Spinal cord (tissue), 10 donors: ENCODE results near the gene DHX36. TPM values are rescaled to one million over a fixed set of nuclear protein-coding genes. Genes with fewer than 3 reads are reported as not detected.

Experiments used
- DNase-seq, 6 donors: peaks; one replicate each; pipeline versions ENCODE4 v3.0.0 to v3.0.0-alpha.2; 2013 to 2015; ENCODE audit warnings: low spot score in 6 of 6, low read depth in 4 of 6
- H3K27ac ChIP-seq: one replicate; pipeline ENCODE4 v1.5.1; 2013; ENCODE audit warnings: low read depth, low read length, control low read depth
- H3K27me3 ChIP-seq: one replicate; pipeline ENCODE4 v1.6.1; 2013; ENCODE audit warnings: low read length; ENCODE audit not compliant: control insufficient read depth, insufficient read depth
- H3K36me3 ChIP-seq: one replicate; pipeline ENCODE4 v1.6.1; 2013; ENCODE audit warnings: low read length; ENCODE audit not compliant: control insufficient read depth, insufficient read depth
- H3K4me1 ChIP-seq: one replicate; pipeline ENCODE4 v1.6.1; 2013; ENCODE audit warnings: low read length; ENCODE audit not compliant: control insufficient read depth, insufficient read depth
- H3K4me3 ChIP-seq: one replicate; pipeline ENCODE4 v1.5.1; 2013; ENCODE audit warnings: low read depth, low read length, control low read depth
- H3K9me3 ChIP-seq: one replicate; pipeline ENCODE4 v1.6.1; 2013; ENCODE audit warnings: low read length; ENCODE audit not compliant: control insufficient read depth, insufficient read depth
- WGBS: methylation state at CpG from one replicate; pipeline ENCODE4 v1.1.5; 2013; ENCODE audit warnings: missing lambda C conversion rate; ENCODE audit not compliant: insufficient coverage; 5-methylcytosine and 5-hydroxymethylcytosine counted together
- long read RNA-seq, 4 donors: transcript quantifications; one replicate each; lab custom pipeline, GENCODE V29; 2026
- polyA plus RNA-seq, 2 donors: library from polyadenylated mRNA; unstranded; fragments of 120-200 nt; gene quantifications; one replicate each; pipeline ENCODE4 v1.2.1, GENCODE V29; 2013; ENCODE audit not compliant: insufficient read length in 2 of 2
- total RNA-seq, 2 donors: library from RNA; depleted of rRNA in 1 of 2; stranded (reverse); fragments of 120-200 nt in 1 of 2; fragments of >200 nt in 1 of 2; gene quantifications; one replicate each; pipeline versions ENCODE4 v1.2.3 to v1.2.4, GENCODE V29; 2013 to 2014
- donor health status: healthy.

The DHX36 gene
- total RNA-seq (100 to 1,000 TPM in 1 of 2 donors, 10 to 100 TPM in 1; 90.4 to 135 TPM), polyA plus RNA-seq (10 to 100 TPM; 70.2 to 71.4 TPM)
- long read RNA-seq, donor 1, full-length matches to known transcripts = 18 of 47 reads
- long read RNA-seq, donor 1, partial matches to known transcripts = 29 of 47 reads
- long read RNA-seq, donor 1, other reads (novel, unspliced or antisense) = 0 of 47 reads
- long read RNA-seq, donor 2, partial matches to known transcripts = 7 of 14 reads
- long read RNA-seq, donor 2, other reads (novel, unspliced or antisense) = 0 of 14 reads
- long read RNA-seq, donor 3, transcript DHX36-211 (3 exons, 833 nt) = major isoform, 13 of 29 reads
- long read RNA-seq, donor 3, partial matches to known transcripts = 13 of 29 reads
- long read RNA-seq, donor 3, other reads (novel, unspliced or antisense) = 0 of 29 reads
- long read RNA-seq, donor 4, transcript DHX36-203 (3 exons, 2,306 nt) = minor isoform, 7 of 38 reads
- long read RNA-seq, donor 4, transcript DHX36-211 (3 exons, 833 nt) = major isoform, 12 of 38 reads
- long read RNA-seq, donor 4, partial matches to known transcripts = 17 of 38 reads
- long read RNA-seq, donor 4, other reads (novel, unspliced or antisense) = 0 of 38 reads

- H3K9me3 ChIP-seq = no peaks in the 10 kb centered on the region
- H3K4me3 ChIP-seq = peak within 1 kb of the TSS; percentile 90
- no peaks in the 10 kb centered on the region for H3K36me3 ChIP-seq
- peak; percentile 82 to 99 (median 90) for DNase-seq
- H3K4me1 ChIP-seq = peaks cover 8% of the 10 kb centered on the region
- WGBS = 0% methylated on average over 41 of the region's 45 CpGs
- H3K27me3 ChIP-seq = no peaks in the 10 kb centered on the region
- peak within 1 kb of the TSS; percentile 95 for H3K27ac ChIP-seq
Measured at GRCh38 chr3:154323891-154324738, at the start of gene DHX36. TSS of gene DHX36 (minus strand) at chr3:154324487. CDS start at chr3:154324416, 71 bp downstream.

GRCh38 chr3:154367221-154367620 is 42.9 kb upstream of the DHX36 start:
- Histone ChIP-seq H3K4me1 (no peaks in the 10 kb centered on the region), H3K27ac (no peak overlapping the region), H3K4me3 (no peak overlapping the region), H3K9me3 (no peaks in the 10 kb centered on the region), H3K27me3 (no peaks in the 10 kb centered on the region), H3K36me3 (no peaks in the 10 kb centered on the region)
- peak in 1 of 6 donors; percentile 19 for DNase-seq
- 40% methylated on average over 2 of the region's 3 CpGs for WGBS

- Histone ChIP-seq H3K36me3 (no peaks in the 10 kb centered on the region), H3K9me3 (no peaks in the 10 kb centered on the region), H3K4me1 (no peaks in the 10 kb centered on the region), H3K4me3 (no peak overlapping the region), H3K27ac (no peak overlapping the region), H3K27me3 (no peaks in the 10 kb centered on the region)
- no peak for DNase-seq
Measured at GRCh38 chr3:154364849-154365248, 40.6 kb upstream of the DHX36 start.

- H3K36me3 ChIP-seq = no peaks in the 10 kb centered on the region
- WGBS = no CpG with 5 or more reads among the region's 1 CpG
- H3K4me3 ChIP-seq = no peak overlapping the region
Measured at GRCh38 chr3:154361099-154361498, 36.8 kb upstream of the DHX36 start.

GRCh38 chr3:154356009-154356408 is 31.7 kb upstream of the DHX36 start:
- Histone ChIP-seq H3K4me3 (no peak overlapping the region), H3K27me3 (no peaks in the 10 kb centered on the region), H3K27ac (no peak overlapping the region), H3K36me3 (no peaks in the 10 kb centered on the region), H3K4me1 (no peaks in the 10 kb centered on the region), H3K9me3 (no peaks in the 10 kb centered on the region)
- WGBS = no CpG with 5 or more reads among the region's 1 CpG
- DNase-seq = no peak

More at GRCh38 chr3:154361099-154361498, 36.8 kb upstream of the DHX36 start:
- H3K27ac ChIP-seq = no peak overlapping the region
- H3K27me3 ChIP-seq = no peaks in the 10 kb centered on the region
- no peaks in the 10 kb centered on the region for H3K4me1 ChIP-seq
- no peaks in the 10 kb centered on the region for H3K9me3 ChIP-seq
- DNase-seq = no peak

GRCh38 chr3:154349223-154349622 is 24.9 kb upstream of the DHX36 start:
- Histone ChIP-seq H3K27me3 (no peaks in the 10 kb centered on the region), H3K4me1 (no peaks in the 10 kb centered on the region), H3K4me3 (no peak overlapping the region), H3K9me3 (no peaks in the 10 kb centered on the region), H3K27ac (no peak overlapping the region), H3K36me3 (no peaks in the 10 kb centered on the region)
- no peak for DNase-seq
- WGBS = no CpG with 5 or more reads among the region's 2 CpGs

- WGBS = no CpG with 5 or more reads among the region's 2 CpGs
- Histone ChIP-seq H3K9me3 (no peaks in the 10 kb centered on the region), H3K27ac (no peak overlapping the region), H3K36me3 (no peaks in the 10 kb centered on the region), H3K4me1 (no peaks in the 10 kb centered on the region), H3K27me3 (no peaks in the 10 kb centered on the region), H3K4me3 (no peak overlapping the region)
- DNase-seq = no peak
Measured at GRCh38 chr3:154345422-154346122, 21.3 kb upstream of the DHX36 start.

GRCh38 chr3:154338570-154338969 is 14.3 kb upstream of the DHX36 start:
- H3K9me3 ChIP-seq = no peaks in the 10 kb centered on the region
- H3K27ac ChIP-seq = no peak overlapping the region
- no peak for DNase-seq
- no CpG with 5 or more reads among the region's 4 CpGs for WGBS
- H3K4me1 ChIP-seq = no peaks in the 10 kb centered on the region
- H3K27me3 ChIP-seq = no peaks in the 10 kb centered on the region
- H3K4me3 ChIP-seq = no peak overlapping the region
- no peaks in the 10 kb centered on the region for H3K36me3 ChIP-seq

GRCh38 chr3:154338008-154338407 is 13.7 kb upstream of the DHX36 start:
- no peak overlapping the region for H3K4me3 ChIP-seq
- no peaks in the 10 kb centered on the region for H3K27me3 ChIP-seq
- 91% methylated on average over 3 of the region's 6 CpGs for WGBS
- H3K27ac ChIP-seq = no peak overlapping the region
- no peaks in the 10 kb centered on the region for H3K36me3 ChIP-seq
- no peak for DNase-seq
- H3K4me1 ChIP-seq = no peaks in the 10 kb centered on the region
- H3K9me3 ChIP-seq = no peaks in the 10 kb centered on the region
